ENCODE measurements around the gene CABCOCO1. TPM values are rescaled to one million over a fixed set of nuclear protein-coding genes. Genes with fewer than 3 reads are reported as not detected.

Gene CABCOCO1
- total and polyA plus RNA-seq, 9 of the 15 experiments (the other 6 are each of a cell fraction or from before 2014, with no cell fraction given): 0.04 TPM; not detected in 8

DNA sequence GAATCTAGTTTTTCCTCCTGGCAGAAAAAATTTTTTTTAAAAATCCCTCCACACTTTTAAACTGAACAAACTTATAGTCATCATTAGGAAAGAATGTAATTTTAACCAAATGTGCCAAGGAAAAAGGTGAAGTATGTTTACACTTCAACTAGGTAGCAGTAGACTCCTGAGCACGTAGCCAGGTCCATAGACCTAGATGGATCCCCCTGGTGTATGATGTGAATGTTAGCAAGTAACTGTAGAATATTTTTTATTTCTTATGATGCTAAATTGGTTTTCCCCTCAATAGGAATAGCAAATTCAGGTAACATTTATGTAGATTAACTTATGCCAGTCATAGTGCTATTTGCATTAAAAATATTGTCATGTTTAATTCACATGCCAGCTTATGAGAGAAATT, 19.6 kb downstream of the CABCOCO1 start:
- Histone ChIP-seq H3K27me3 (ENCODE audit: control insufficient read depth in 2 of 2, insufficient read depth in 2 of 2, low read length in 2 of 2) (no peaks in the 10 kb centered on the region), H3K27ac (ENCODE audit: extremely low read depth, low read depth, low read length) (no peak overlapping the region), H3K36me3 (ENCODE audit: control insufficient read depth, insufficient read depth, low read length) (no peaks in the 10 kb centered on the region), H3K9me3 (replicated peaks; ENCODE audit: control insufficient read depth, insufficient read depth, low read depth, low read length) (no peaks in the 10 kb centered on the region), H3K9ac (ENCODE audit: insufficient read depth in 1 of 2, low read depth in 2 of 2, low read length in 2 of 2) (no peak overlapping the region), H3K4me2 (ENCODE audit: insufficient read depth, low read length) (no peak overlapping the region), H3K4me1 (replicated peaks in 1 of 2; ENCODE audit: control insufficient read depth in 2 of 2, insufficient read depth in 2 of 2, low read length in 2 of 2) (no peaks in the 10 kb centered on the region), H2AFZ (ENCODE audit: low read depth, low read length) (no peak overlapping the region; the same call in 1 of the 2 replicates), H4K20me1 (replicated peaks; ENCODE audit: control insufficient read depth, insufficient read depth, low read length) (no peaks in the 10 kb centered on the region), H3K79me2 (ENCODE audit: control insufficient read depth, insufficient read depth, low read length) (no peaks in the 10 kb centered on the region), H3K9me1 (ENCODE audit: control insufficient read depth, insufficient read depth, low read length) (no peaks in the 10 kb centered on the region), H3K4me3 (no peak overlapping the region)
- WGBS (ENCODE audit: insufficient coverage, low coverage, missing lambda C conversion rate): 60% methylated on average over 1 of the region's 1 CpG
- POLR2A ChIA-PET: no interaction called here
- no TSS peak for BruUV-seq (replicated peaks)
- FAIRE-seq (peak; percentile 66), ATAC-seq (peak; percentile 86), DNase-seq (ENCODE audit: extremely low read depth in 1 of 4, low spot score in 3 of 4) (peak in 2 of 4 experiments; percentile 24 to 37)
- CTCF ChIA-PET (ENCODE audit: low intra/inter-chr PET ratio): no interaction called here
- TF ChIP-seq ETV5 (CRISPR knock-in tag; IDR thresholded peaks at IDR 0.05; ENCODE audit: low read depth) (no peak), NR4A1 (CRISPR knock-in tag; IDR thresholded peaks at IDR 0.05) (no peak), NR4A1 (tag; IDR thresholded peaks at IDR 0.05) (no peak), CTCF (IDR thresholded peaks at IDR 0.05 in 2 of 3, conservative IDR thresholded peaks at IDR 0.05 in 1 of 3; ENCODE audit: insufficient read depth in 2 of 3, low read depth in 1 of 3, low read length in 3 of 3) (peak in 2 of 3 experiments; percentile 26 to 50; a peak in 3 of 6 replicates), RAD21 (CRISPR knock-in tag; conservative IDR thresholded peaks at IDR 0.05 in 1 of 2, IDR thresholded peaks at IDR 0.05 in 1 of 2) (peak in 1 of 2 experiments; percentile 37; a peak in 2 of 4 replicates)
- intact Hi-C loops (cut with micrococcal nuclease): no loop called here
- in situ Hi-C loops (cut with MboI): no loop called here

Measured in K562 (cell line).